CD4-positive, alpha-beta T cell treated with Interleukin-6 at 100 ng/mL for 8 hours (primary cell): ENCODE measurements around the gene SARS1.

ENCODE experiments used
- DNase-seq: peaks from one replicate; pipeline ENCODE4 v3.0.0-alpha.2; 2020; ENCODE audit warnings: mixed read lengths, low spot score

The SARS1 gene

DNA sequence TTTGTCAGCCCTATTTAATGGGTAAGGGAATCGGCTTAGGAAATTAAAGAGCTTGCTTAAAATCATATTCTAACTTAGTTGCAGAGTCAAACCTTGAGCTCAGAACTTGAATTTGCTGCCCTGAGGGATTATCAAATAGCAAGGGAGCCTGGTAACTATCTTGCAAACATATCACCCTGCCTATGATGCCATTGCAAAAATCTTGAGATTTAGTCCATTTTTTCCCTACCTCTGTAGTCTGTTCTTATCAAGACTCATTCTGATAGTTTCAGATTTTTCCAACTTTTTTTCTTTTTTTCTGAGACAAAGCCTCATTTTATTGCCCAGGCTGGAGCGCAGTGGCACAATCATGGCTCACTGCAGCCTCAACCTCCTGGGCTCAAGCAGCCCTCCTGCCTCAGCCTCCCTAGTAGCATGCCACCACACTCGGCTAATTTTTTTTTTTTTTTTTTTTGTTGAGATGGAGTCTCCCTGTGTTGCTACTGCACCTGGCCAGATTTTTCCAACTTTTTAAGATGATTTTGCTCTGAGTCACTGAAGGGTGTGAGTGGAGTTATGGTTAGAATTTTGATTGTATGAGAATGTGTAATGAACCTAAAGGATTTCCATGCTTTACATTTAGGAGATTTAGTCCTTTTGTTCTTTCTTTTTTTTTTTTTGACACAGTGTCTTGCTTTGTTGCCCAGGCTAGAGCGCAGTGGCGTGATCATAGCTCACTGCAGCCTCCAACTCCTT is 12.2 kb downstream of the SARS1 start:
- no peak for DNase-seq

DNA sequence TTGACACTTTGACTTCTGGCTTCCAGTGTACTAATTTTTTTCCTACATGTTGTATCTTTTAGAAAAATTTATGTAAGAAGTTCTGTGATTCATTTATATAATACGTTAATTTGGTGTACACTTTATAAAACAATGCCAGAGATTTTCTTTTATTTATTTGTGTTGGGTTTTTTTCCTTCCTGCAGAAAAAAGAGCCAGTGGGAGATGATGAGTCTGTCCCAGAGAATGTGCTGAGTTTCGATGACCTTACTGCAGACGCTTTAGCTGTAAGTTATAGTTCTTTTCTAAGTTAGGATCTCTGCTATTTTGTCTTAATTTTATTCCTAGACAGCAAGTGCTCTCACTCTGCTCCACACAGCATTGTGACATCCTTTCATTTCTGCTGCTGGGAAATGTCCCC is 14.4 kb downstream of the SARS1 start:
- no peak for DNase-seq

DNA sequence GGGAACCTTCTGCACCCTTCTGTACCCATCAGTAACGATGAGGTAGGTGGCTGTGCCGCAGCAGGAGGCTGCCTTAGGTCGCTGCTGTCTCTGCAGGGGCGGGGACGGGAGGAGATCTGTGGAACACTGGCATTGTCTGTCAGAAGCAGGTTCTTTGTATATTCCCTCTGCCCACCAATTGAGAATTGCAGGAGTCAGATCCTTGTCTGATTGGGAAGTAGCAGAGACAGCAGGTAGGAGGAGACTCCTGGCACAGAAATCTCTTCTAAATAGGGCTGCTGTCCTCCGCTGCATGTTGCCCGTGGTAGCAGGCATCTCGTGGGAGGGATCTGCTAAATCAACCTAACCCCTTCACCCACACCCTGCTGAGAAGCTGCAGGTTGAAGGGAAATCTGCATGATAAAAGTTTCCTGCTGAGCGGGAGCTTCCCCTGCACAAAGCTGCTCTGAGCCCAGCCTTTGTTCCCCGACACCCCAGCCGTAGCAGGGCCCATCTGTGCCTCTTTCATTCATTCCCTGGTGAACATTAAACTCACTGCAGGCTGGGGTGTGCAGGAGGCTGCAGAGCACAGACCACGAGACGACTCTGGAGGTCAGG is 15.9 kb downstream of the SARS1 start:
- DNase-seq = no peak

DNA sequence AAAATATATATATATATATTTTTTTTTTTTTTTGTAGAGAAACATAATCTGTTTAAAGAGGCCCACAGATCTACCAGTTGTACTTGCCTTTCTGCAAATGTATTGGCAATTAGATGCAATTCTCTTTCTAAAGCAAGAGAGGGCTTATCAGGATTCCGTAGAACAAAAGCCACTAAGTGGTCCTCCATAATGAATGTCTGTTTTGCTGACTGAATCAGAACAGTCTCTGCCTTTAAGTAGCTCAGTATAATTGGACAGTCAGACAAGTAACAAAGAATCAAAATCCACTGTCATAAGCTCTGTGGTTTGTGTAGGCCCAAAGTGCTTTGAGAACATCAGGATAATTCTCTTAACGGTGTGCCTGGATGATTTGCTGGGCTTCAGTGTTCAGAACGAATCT is 17.3 kb downstream of the SARS1 start:
- DNase-seq = no peak

DNA sequence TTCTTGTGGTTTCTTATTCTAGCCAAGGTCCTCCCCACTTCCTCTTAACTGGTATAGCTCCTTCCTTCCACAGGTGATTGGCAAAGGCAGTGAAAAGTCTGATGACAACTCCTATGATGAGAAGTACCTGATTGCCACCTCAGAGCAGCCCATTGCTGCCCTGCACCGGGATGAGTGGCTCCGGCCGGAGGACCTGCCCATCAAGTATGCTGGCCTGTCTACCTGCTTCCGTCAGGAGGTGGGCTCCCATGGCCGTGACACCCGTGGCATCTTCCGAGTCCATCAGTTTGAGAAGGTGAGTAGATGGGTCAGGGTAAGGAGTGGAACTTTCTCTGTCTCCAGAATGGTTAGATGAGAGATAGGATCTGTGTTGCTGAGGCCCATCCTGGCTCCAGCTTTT is 21.4 kb downstream of the SARS1 start:
- no peak for DNase-seq

DNA sequence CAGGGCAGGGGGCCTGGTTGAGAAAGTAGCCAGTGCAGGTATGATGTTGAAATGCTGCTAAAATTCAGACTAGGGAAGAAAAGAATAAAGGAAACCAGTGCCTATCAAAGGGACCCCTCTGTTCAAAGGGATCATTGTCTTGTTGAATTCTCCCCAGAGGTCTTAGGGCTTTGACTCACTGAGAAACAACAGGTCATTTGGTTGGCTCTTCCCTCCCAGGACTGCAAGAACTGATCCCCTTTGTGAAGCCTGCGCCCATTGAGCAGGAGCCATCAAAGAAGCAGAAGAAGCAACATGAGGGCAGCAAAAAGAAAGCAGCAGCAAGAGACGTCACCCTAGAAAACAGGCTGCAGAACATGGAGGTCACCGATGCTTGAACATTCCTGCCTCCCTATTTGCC is 23.8 kb downstream of the SARS1 start:
- no peak for DNase-seq

DNA sequence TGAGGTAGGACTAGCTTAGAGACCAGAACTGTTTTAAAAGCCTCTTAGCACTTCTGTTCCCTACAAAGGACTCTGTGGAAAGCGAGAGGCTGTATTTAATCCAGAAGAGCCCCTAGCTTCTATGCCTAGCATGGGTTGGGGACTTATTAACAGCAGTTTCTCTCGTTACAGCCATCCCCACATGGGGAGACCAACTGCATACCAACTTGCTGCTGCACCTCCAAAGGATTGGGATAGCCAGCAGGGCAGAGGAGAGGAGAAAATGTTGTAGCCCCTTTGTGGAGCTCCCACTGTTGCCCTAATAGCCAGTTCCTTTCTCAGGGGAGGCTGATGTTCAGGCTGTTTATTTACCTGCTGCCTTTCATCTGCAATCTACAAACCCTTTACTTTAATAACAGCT is 24.7 kb downstream of the SARS1 start:
- no peak for DNase-seq

DNA sequence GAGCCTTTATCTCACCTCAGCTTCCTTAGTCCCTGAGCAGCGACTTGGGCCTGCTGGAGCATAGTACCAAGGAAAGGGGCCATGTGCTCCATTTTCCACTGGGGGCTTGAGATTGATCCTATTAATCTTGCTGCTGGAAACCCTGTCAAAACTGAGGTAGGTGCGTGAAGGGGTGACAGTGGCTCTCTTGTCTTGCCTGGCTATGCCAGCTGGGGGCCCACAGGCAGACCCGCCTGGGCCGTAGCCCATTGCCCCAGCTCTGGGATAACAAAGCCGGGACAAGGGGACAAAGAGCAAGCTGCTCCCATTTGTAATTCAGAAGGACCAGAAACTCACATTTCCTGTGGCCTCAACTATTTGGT is 25.3 kb downstream of the SARS1 start:
- DNase-seq = no peak

DNA sequence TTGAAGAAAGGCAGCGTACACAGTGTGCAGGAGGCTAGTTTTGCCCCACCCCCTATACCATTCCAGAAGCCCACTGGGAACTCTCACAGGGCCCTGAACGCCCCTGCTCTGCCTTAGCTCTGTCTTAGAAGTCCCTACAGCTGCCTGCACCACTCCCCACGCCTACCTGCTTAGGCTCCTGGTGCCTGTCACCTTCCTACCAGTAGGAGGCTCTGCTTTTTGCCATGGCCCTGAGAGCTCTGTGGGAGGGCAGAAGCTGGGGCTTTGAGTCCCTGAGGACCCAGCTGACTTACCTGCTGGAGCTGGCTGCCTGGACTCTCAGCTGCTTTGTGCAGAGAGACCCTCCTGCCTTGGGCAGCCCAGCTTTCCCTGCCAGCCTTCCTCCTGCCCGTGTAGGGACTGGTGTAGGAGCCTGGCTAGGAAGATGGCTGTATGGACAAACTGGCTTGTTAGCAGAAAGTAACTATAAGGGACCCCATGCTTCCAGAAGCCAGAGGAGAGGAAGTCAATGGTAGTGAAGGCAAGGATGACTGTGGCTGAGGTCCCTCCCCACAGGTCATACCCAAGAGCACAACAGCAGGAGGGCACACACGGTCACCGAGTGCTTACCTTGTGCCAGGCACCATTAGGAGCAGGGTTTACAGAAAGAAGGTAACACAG is 25.8 kb downstream of the SARS1 start:
- DNase-seq = peak; percentile 26

DNA sequence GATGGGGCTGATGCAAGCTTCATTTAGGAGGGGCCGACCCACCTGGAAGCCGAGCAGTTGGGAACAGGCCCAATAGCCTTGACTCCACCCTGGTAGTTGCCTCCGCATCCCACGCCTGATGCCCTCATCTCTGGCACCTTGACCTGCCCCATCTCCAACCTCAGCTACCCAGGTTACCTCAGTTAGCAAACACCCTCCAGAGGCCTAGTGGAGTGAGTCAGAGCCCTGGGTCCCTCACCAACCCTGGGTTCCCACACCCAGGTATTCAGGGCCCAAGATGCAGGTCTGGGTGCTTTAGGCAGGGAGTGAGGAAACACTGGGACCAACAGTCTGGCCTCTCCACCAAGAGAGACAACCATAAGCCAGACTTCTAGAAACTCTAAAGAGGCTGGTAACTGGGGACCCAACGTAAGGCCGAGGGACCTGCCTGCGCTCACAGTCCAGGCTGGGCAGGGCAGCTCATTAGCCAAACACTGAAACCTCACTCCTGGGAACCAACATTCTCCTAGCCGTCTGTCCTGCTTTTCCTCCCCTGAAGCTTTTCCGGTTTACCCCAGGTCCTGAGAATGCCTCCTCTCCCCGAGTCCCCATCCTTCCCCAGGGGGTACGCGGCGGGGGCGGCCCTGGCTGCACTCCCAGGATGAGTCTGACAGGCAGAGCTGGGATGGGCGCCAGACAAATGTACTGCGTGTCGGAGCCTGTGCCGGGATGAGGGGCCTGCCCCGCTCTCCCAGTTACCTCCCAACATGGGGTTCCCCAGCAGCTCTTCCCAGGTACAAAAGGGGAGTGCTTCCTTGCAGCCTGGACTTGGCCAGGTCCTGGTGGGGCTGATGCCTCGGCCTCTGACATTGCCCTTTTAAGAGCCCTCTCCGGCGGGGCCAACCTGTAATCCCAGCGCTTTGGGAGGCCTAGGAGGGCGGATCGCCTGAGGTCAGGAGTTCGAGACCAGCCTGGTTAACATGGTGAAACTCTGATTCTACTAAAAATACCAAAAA is 26.7 kb downstream of the SARS1 start:
- peak; percentile 24 for DNase-seq

DNA sequence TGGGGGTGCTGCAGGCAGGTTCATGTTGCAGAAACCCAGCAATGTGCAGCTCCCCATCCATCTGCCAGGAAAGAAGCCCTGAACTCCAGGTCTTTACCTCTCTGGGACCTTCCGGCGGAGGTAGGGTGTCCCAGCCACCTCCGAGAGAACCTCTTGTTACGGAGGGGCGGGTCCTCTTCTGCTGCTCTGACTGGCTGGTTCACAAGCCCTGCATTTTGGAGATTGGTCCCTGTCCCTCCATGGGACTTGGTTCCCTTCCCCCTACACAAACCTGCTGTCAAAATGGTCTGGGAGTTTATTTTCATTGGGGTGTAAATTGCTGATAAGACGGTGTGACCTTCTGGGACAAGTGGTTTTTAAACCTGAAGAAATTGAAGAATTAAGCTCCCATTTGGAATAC is 27.6 kb downstream of the SARS1 start:
- DNase-seq = no peak

DNA sequence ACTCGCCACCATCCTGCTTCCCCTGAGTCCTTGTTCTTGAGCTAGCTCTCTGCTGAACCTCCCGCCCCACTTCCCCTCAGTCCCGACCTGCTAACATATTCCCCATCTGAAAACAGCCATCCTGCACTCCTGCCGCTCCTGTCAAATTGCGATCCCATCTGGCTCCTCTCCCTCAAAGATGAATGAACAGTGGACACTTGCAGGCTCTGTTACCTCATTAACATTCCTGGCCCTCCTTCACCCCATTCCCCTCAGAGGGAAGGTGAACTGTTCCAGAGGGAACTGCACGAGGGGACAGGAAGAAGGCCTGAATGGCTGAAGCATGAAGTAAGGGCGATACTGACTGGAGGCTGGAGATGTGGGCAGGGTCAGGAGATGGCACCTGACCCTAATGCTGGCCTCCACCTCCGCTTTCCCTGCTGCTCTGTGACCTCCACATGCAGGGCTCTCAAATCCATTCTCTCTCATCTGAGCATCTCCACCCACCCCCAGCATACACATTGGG is 28.2 kb downstream of the SARS1 start:
- DNase-seq = no peak

DNA sequence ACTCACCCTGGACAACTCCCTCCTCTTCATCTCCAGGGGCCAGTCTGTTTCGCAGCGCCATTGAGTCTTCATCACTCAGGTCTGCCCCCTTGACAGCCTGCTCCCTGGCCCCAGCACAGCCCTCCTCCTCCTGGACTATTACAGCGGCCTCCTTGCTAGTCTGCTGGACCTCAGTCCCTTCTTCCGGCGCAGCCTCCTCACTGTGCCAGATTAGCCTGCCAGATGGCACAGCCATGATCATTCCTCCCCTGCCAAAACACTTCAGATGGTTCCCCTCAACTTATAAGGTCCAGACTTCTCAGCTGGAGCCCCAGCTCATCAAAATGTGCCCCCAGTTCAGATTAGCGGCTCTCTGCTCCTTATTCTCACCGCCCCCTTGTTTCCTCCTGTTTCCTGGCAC is 28.7 kb downstream of the SARS1 start:
- DNase-seq = no peak

DNA sequence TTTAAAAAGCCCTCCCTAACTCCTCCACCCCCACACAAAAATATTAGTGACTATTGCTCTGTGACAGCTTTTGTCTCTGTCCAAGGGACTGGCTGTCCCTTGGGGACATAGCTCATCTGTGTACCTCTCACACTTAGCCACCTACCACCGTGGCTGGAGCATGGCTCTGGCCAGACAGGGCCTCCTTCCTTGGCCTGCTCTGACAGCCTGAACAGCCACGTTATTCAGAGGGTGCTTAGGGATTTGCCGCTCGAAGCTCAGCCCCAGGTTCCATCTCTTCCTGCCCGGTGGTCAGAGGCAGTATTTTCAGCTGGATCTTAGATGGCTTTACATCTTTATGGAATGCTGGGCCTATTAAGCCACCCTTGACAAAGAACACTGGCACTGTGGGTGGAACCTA is 29.5 kb downstream of the SARS1 start:
- no peak for DNase-seq

DNA sequence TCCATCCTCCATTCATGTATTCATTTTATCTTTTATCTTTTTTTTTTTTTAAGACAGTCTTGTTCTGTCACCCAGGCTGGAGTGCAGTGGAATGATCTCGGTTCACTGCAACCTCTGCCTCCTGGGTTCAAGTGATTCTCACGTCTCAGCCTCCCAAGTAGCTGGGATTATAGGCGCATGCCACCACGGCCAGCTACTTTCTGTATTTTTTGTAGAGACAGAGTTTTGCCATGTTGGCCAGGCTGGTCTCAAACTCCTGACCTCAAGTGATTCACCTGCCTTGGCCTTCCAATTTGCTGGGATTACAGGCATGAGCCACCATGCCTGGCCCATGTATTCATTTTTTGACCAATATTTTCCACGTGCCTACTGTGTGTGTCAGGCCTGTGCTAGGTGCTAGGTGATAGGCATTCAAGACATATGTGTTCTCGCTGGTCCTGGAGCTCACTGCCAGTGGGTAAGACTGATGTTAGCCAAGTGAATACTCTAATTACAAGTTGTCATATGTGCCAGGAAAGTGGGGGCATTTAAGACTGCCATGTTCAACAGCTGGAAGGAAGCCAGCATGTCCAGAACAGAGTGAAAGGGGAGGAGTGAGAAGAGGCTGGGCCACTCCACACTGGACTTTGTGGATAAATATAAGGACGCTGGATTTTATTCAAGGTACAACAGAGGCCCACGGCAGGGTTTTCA is 30.3 kb downstream of the SARS1 start:
- DNase-seq = no peak

DNA sequence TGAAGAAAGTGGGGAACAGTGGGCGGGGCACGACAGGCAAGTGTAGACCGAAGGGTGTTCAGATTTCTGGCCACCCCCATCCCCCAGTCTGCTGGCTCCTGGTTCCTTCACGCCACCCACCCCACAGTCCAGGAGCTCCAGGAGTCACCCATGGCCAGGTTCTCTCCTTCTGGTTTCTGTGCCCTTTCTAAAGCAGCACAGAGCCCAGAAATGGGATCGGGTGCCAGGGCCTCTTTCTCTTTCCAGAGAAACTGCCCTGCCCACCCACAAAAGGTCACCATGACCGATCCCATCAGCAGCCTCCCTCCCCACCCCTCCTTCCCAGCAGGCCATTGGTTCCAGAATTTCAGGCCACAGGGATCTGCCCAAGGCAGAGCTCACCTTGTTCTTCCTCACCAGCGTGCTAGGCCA is 32.4 kb downstream of the SARS1 start:
- DNase-seq = no peak

DNA sequence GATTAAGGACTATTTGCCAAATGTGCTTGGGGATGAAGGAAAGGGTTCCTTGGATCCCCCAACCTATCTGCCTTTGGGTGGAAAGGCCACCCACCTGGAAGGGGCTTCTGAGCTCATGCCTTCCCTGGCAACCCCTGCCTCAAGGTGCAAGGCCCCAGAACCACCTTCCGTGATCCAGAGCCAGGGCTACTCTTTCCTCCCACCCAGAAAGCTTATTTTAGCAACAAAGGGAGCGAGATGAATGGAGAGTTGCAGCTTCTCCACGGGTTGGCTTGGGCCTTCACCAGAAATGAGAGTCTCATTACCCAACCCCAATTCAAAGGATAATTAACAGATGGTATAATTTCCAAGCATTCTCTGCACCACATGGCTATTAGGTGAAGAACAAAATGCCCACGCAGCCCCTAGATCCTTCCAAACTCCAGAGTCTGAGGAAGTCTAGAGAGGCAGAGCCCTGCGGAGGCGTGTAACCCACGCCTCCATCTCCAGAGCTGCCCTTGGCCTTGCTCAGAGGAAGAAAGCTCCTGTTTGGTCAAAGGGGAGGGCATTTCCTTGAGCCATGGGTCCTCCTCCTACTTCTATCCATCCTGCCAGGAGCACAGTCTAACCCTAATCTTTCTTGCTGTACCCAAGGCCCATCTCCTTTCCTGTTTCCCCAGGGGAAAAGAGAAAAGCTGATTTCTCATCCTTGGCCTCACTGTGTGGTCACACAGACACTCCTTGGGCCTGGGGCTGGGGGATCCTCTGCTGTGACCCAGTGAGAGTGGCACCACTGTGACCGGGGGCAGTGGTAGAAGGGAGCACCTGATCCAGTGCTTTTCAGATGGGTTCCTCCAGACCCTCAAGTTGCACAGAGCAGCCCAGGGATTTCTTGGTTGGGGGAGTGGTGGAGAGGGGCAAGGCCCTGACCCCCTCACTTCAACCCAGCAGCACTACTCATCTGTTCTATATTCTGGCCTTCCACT is 34.0 kb downstream of the SARS1 start:
- no peak for DNase-seq

DNA sequence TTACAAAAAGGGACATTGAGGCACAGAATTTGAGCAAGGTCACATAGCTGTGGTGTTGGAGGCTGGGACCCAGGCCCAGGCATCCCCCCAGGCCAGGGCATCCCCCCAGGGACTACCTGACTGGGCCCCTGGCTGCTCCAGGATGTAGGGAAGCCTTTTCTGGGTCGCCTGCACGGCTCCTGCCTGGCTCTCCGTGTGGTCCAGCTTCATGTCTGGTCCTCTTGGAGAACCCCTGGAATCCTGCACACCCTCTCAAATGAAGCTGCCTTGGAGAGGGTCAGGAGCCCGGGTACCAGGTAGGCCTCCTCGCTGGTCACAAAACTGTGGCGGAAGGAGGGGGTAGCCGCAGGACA is 34.7 kb downstream of the SARS1 start:
- DNase-seq = no peak

DNA sequence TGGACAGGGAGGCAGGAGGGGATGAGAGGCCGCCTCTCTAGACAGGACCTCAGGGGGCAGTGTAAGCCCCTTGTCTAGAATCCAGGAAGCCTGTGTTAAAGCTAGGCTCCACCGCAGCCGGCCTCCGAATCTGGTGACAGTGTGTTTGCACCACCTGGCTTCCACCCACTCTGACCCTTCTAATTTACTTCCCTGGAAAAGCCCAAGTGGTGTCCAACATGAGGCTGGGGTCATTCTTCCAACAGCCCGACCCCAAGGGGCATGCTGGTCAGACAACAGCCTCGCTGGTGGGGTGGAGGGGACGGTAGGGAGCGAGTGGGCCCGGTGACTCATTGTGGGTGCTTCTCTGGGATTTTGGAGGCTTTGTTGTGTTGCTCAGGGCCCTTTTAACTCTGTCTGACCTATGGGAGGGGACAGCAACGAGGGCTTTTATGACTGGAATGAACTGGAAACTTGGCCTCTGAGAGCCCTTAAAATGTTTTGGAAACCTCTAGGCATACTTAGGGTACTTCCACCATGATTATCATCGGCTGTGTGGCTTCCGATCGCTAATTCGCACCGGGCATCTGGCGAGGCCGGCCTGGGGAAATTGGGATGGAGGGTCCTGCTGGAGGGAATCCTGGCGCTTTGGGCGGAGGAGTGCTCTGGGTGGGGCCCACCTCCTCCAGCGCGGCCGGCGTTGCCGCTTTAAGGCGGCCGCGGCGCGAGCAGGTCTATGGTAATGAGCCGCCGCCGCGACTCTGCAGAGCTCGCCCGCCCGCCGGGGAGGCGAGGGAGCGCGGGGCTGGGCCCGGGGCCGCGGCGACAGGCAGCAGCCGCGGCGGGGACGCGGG is 35.3 kb downstream of the SARS1 start, which contains the start of gene CELSR2:
Gene CELSR2, plus strand, starts transcription at position 743 of the 833 bp plus-strand sequence. CDS start 541 bp downstream, outside the sequence.
- peak; percentile 44 for DNase-seq
